Keratinocyte (primary cell): ENCODE results near the gene TMEM100. TPM values are rescaled to one million over a fixed set of nuclear protein-coding genes. Genes with fewer than 3 reads are reported as not detected.

Experiments used
- DNase-seq: peaks from one replicate; pipeline ENCODE4 v3.0.0-alpha.2; 2011; ENCODE audit warnings: low read depth, missing footprints, low spot score
- FAIRE-seq: peaks from 2 replicates; lab custom pipeline; 2011; peaks lifted over from hg19 to GRCh38; lab: Jason Lieb, UNC
- H2AFZ ChIP-seq: 2 replicates; pipeline ENCODE4 v1.6.0; 2012; ENCODE audit warnings: low read length, control low read depth, inconsistent platforms; ENCODE audit not compliant: control insufficient read depth
- H3K27ac ChIP-seq: 2 replicates; pipeline ENCODE4 v1.5.1; 2011; ENCODE audit warnings: low read length; ENCODE audit not compliant: control insufficient read depth, insufficient read depth
- H3K27me3 ChIP-seq: 3 replicates; pipeline ENCODE4 v1.6.0; 2011; ENCODE audit warnings: low read length; ENCODE audit not compliant: control insufficient read depth, insufficient read depth; ENCODE audit errors: extremely low read depth
- H3K36me3 ChIP-seq, 2 experiments: 2 replicates in 1 of 2; 3 replicates in 1 of 2; pipeline ENCODE4 v1.5.1; 2011; ENCODE audit warnings: low read length in 2 of 2, mild to moderate bottlenecking in 1 of 2; ENCODE audit not compliant: control insufficient read depth in 2 of 2, insufficient read depth in 2 of 2; ENCODE audit errors: extremely low read depth in 1 of 2
- H3K4me1 ChIP-seq: 3 replicates; pipeline ENCODE4 v1.5.1; 2011; ENCODE audit warnings: low read length; ENCODE audit not compliant: control insufficient read depth, insufficient read depth; ENCODE audit errors: extremely low read depth
- H3K4me2 ChIP-seq: 3 replicates; pipeline ENCODE4 v1.6.0; 2011; ENCODE audit warnings: low read depth, low read length; ENCODE audit not compliant: control insufficient read depth, insufficient read depth; ENCODE audit errors: extremely low read depth
- H3K4me3 ChIP-seq, 3 experiments: fragments of 200-600 bp in 1 of 3; sonication (generic) in 1 of 3; 2 replicates in 2 of 3; 3 replicates in 1 of 3; pipeline ENCODE4 v1.5.1; 2011 to 2016; ENCODE audit warnings: low read length in 3 of 3, mild to moderate bottlenecking in 3 of 3, control low read depth in 2 of 3, inconsistent platforms in 1 of 3, low read depth in 1 of 3, mixed read lengths in 1 of 3, mixed run types in 1 of 3, moderate library complexity in 1 of 3; ENCODE audit not compliant: control insufficient read depth in 2 of 3, insufficient read depth in 2 of 3; ENCODE audit errors: extremely low read depth in 1 of 3
- H3K79me2 ChIP-seq: 2 replicates; pipeline ENCODE4 v1.6.0; 2012; ENCODE audit warnings: low read length; ENCODE audit not compliant: control insufficient read depth, insufficient read depth
- H3K9ac ChIP-seq: 3 replicates; pipeline ENCODE4 v1.6.0; 2011; ENCODE audit warnings: low read length; ENCODE audit not compliant: control insufficient read depth, insufficient read depth; ENCODE audit errors: extremely low read depth
- H3K9me1 ChIP-seq: 3 replicates; pipeline ENCODE4 v1.6.0; 2011; ENCODE audit warnings: low read length; ENCODE audit not compliant: control insufficient read depth, insufficient read depth; ENCODE audit errors: extremely low read depth
- H3K9me3 ChIP-seq: 2 replicates; pipeline ENCODE4 v1.5.1; 2012; ENCODE audit warnings: low read depth, low read length; ENCODE audit not compliant: control insufficient read depth
- H4K20me1 ChIP-seq: 3 replicates; pipeline ENCODE4 v1.6.0; 2011; ENCODE audit warnings: low read length; ENCODE audit not compliant: control insufficient read depth, insufficient read depth; ENCODE audit errors: extremely low read depth
- CTCF ChIP-seq, 3 experiments: IDR thresholded peaks in 1 of 3; conservative IDR thresholded peaks in 1 of 3; optimal IDR thresholded peaks in 1 of 3; 2 replicates in 2 of 3; 3 replicates in 1 of 3; pipeline versions ENCODE3 to v1.5.1; 2011; ENCODE audit warnings: low read length in 3 of 3, mild to moderate bottlenecking in 3 of 3, moderate library complexity in 2 of 3, control low read depth in 1 of 3, inconsistent platforms in 1 of 3; ENCODE audit not compliant: insufficient read depth in 2 of 3; ENCODE audit errors: extremely low read depth in 1 of 3
- EZH2 ChIP-seq: IDR thresholded peaks from one replicate; pipeline ENCODE4 v1.6.1; 2012; ENCODE audit warnings: inconsistent platforms, mild to moderate bottlenecking, low read length, moderate library complexity
- dilution Hi-C: fragments of 300-500 bp; cut with MboI; formaldehyde crosslinking; loops from one replicate; pipeline ENCODE4 v1.7.0; 2020; ENCODE audit warnings: low sequenced_read_pairs; ENCODE audit not compliant: extremely low pct_ligation_motif_present
- polyA plus RNA-seq, 5 experiments: library from polyadenylated mRNA; depleted of rRNA in 3 of 5; stranded (reverse) in 3 of 5; stranded (forward) in 1 of 5; unstranded in 1 of 5; fragments of >200 nt; gene quantifications; 1 replicate in 1 of 5; 2 replicates in 3 of 5; 3 replicates in 1 of 5; pipeline versions ENCODE4 v1.2.1 to v1.2.3, GENCODE V29; 2011 to 2012; ENCODE audit warnings: missing spikeins in 2 of 5, low read depth in 1 of 5, low replicate concordance in 1 of 5

The TMEM100 gene
- polyA plus RNA-seq, 1 donor (not counting 4 experiments of a cell fraction or from before 2014, with no cell fraction given) = 0.18 TPM

- H3K79me2 ChIP-seq = no peaks in the 10 kb centered on the region
- no peaks in the 10 kb centered on the region for H3K9me3 ChIP-seq
- FAIRE-seq = no peak
- H2AFZ ChIP-seq = no peak overlapping the region
- no peak overlapping the region for H3K27ac ChIP-seq
- H3K27me3 ChIP-seq = no peaks in the 10 kb centered on the region
- no peak overlapping the region for H3K9ac ChIP-seq
- no peaks in the 10 kb centered on the region for H3K4me1 ChIP-seq
- no peak overlapping the region for H3K4me3 ChIP-seq
- TF ChIP-seq EZH2 = no peak
- TF ChIP-seq CTCF (optimal IDR thresholded peaks at IDR 0.05 in 1 of 3, IDR thresholded peaks at IDR 0.05 in 1 of 3, conservative IDR thresholded peaks at IDR 0.05 in 1 of 3; ENCODE audit: extremely low read depth in 1 of 3, insufficient read depth in 2 of 3, low read length in 3 of 3) = no peak
- no peaks in the 10 kb centered on the region for H4K20me1 ChIP-seq
- H3K4me2 ChIP-seq = no peak overlapping the region
- DNase-seq = no peak
- no peaks in the 10 kb centered on the region for H3K9me1 ChIP-seq
- H3K36me3 ChIP-seq = no peaks in the 10 kb centered on the region
- dilution Hi-C loops = no loop called here
These were observed 30.4 kb downstream of the TMEM100 start for GRCh38 chr17:55692276-55692675.

GRCh38 chr17:55691666-55692065, 31.0 kb downstream of the TMEM100 start:
- peaks cover 2% of the 10 kb centered on the region for H3K9me3 ChIP-seq
- no peak overlapping the region for H3K9ac ChIP-seq
- H3K79me2 ChIP-seq = no peaks in the 10 kb centered on the region
- H3K27me3 ChIP-seq = no peaks in the 10 kb centered on the region
- H3K27ac ChIP-seq = no peak overlapping the region
- no peaks in the 10 kb centered on the region for H3K4me1 ChIP-seq
- DNase-seq (no peak), FAIRE-seq (no peak)
- H4K20me1 ChIP-seq = no peaks in the 10 kb centered on the region
- H3K36me3 ChIP-seq = no peaks in the 10 kb centered on the region
- no peaks in the 10 kb centered on the region for H3K9me1 ChIP-seq
- no peak overlapping the region for H3K4me3 ChIP-seq
- TF ChIP-seq EZH2 (no peak), CTCF (optimal IDR thresholded peaks at IDR 0.05 in 1 of 3, IDR thresholded peaks at IDR 0.05 in 1 of 3, conservative IDR thresholded peaks at IDR 0.05 in 1 of 3; ENCODE audit: extremely low read depth in 1 of 3, insufficient read depth in 2 of 3, low read length in 3 of 3) (no peak)
- no peak overlapping the region for H3K4me2 ChIP-seq
- H2AFZ ChIP-seq = no peak overlapping the region
- dilution Hi-C loops = no loop called here
